Measurements from ENCODE around the gene NELFB. TPM values are rescaled to one million over a fixed set of nuclear protein-coding genes. Genes with fewer than 3 reads are reported as not detected.

NELFB gene
- polyA plus RNA-seq, 1 donor (not counting 4 experiments of a cell fraction or from before 2014, with no cell fraction given), result 25.1 TPM

GRCh38 chr9:137231372-137232039 is 23.6 kb upstream of the NELFB start:
- peaks cover 15% of the 10 kb centered on the region for H3K27me3 ChIP-seq (ENCODE audit: control insufficient read depth, extremely low read depth, insufficient read depth, low read length)
- FAIRE-seq, result no peak
- no peaks in the 10 kb centered on the region for H3K9me1 ChIP-seq (ENCODE audit: control insufficient read depth, extremely low read depth, insufficient read depth, low read length)
- no peak overlapping the region for H2AFZ ChIP-seq (ENCODE audit: control insufficient read depth, low read length)
- H3K4me3 ChIP-seq (ENCODE audit: control insufficient read depth in 2 of 3, extremely low read depth in 1 of 3, insufficient read depth in 2 of 3, low read depth in 1 of 3, low read length in 3 of 3), result no peak overlapping the region
- H3K9me3 ChIP-seq (ENCODE audit: control insufficient read depth, low read depth, low read length), result no peaks in the 10 kb centered on the region
- no peak overlapping the region for H3K9ac ChIP-seq (ENCODE audit: control insufficient read depth, extremely low read depth, insufficient read depth, low read length)
- TF ChIP-seq, protein P1, sequence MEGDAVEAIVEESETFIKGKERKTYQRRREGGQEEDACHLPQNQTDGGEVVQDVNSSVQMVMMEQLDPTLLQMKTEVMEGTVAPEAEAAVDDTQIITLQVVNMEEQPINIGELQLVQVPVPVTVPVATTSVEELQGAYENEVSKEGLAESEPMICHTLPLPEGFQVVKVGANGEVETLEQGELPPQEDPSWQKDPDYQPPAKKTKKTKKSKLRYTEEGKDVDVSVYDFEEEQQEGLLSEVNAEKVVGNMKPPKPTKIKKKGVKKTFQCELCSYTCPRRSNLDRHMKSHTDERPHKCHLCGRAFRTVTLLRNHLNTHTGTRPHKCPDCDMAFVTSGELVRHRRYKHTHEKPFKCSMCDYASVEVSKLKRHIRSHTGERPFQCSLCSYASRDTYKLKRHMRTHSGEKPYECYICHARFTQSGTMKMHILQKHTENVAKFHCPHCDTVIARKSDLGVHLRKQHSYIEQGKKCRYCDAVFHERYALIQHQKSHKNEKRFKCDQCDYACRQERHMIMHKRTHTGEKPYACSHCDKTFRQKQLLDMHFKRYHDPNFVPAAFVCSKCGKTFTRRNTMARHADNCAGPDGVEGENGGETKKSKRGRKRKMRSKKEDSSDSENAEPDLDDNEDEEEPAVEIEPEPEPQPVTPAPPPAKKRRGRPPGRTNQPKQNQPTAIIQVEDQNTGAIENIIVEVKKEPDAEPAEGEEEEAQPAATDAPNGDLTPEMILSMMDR (optimal IDR thresholded peaks at IDR 0.05 in 1 of 3, IDR thresholded peaks at IDR 0.05 in 1 of 3, conservative IDR thresholded peaks at IDR 0.05 in 1 of 3; ENCODE audit: extremely low read depth in 1 of 3, insufficient read depth in 2 of 3, low read length in 3 of 3), result no peak
- TF ChIP-seq EZH2 (IDR thresholded peaks at IDR 0.05; ENCODE audit: low read length), result no peak
- no peaks in the 10 kb centered on the region for H4K20me1 ChIP-seq (ENCODE audit: control insufficient read depth, extremely low read depth, insufficient read depth, low read length)
- no peak overlapping the region for H3K4me2 ChIP-seq (ENCODE audit: control insufficient read depth, extremely low read depth, insufficient read depth, low read depth, low read length)
- dilution Hi-C loops (cut with MboI; ENCODE audit: extremely low pct_ligation_motif_present, low sequenced_read_pairs), result no loop called here
- DNase-seq (ENCODE audit: low read depth, low spot score), result no peak
- no peak overlapping the region for H3K27ac ChIP-seq (ENCODE audit: control insufficient read depth, insufficient read depth, low read length)
- no peaks in the 10 kb centered on the region for H3K36me3 ChIP-seq (ENCODE audit: control insufficient read depth in 2 of 2, extremely low read depth in 1 of 2, insufficient read depth in 2 of 2, low read length in 2 of 2)
- H3K79me2 ChIP-seq (ENCODE audit: control insufficient read depth, insufficient read depth, low read length), result no peaks in the 10 kb centered on the region
- H3K4me1 ChIP-seq (ENCODE audit: control insufficient read depth, extremely low read depth, insufficient read depth, low read length), result peaks cover 12% of the 10 kb centered on the region

GRCh38 chr9:137232101-137232500 is 23.0 kb upstream of the NELFB start:
- no peak for DNase-seq (ENCODE audit: low read depth, low spot score)
- Histone ChIP-seq H3K79me2 (ENCODE audit: control insufficient read depth, insufficient read depth, low read length) (no peaks in the 10 kb centered on the region), H3K4me2 (ENCODE audit: control insufficient read depth, extremely low read depth, insufficient read depth, low read depth, low read length) (no peak overlapping the region), H3K9ac (ENCODE audit: control insufficient read depth, extremely low read depth, insufficient read depth, low read length) (no peak overlapping the region), H3K4me1 (ENCODE audit: control insufficient read depth, extremely low read depth, insufficient read depth, low read length) (peaks cover 6% of the 10 kb centered on the region), H2AFZ (ENCODE audit: control insufficient read depth, low read length) (no peak overlapping the region), H3K9me1 (ENCODE audit: control insufficient read depth, extremely low read depth, insufficient read depth, low read length) (no peaks in the 10 kb centered on the region), H3K4me3 (ENCODE audit: control insufficient read depth in 2 of 3, extremely low read depth in 1 of 3, insufficient read depth in 2 of 3, low read depth in 1 of 3, low read length in 3 of 3) (no peak overlapping the region), H3K27ac (ENCODE audit: control insufficient read depth, insufficient read depth, low read length) (no peak overlapping the region), H3K36me3 (ENCODE audit: control insufficient read depth in 2 of 2, extremely low read depth in 1 of 2, insufficient read depth in 2 of 2, low read length in 2 of 2) (no peaks in the 10 kb centered on the region), H3K9me3 (ENCODE audit: control insufficient read depth, low read depth, low read length) (no peaks in the 10 kb centered on the region), H4K20me1 (ENCODE audit: control insufficient read depth, extremely low read depth, insufficient read depth, low read length) (no peaks in the 10 kb centered on the region), H3K27me3 (ENCODE audit: control insufficient read depth, extremely low read depth, insufficient read depth, low read length) (peaks cover 15% of the 10 kb centered on the region)
- dilution Hi-C loops (cut with MboI; ENCODE audit: extremely low pct_ligation_motif_present, low sequenced_read_pairs), result no loop called here
- no peak for FAIRE-seq
- no peak for TF ChIP-seq EZH2 (IDR thresholded peaks at IDR 0.05; ENCODE audit: low read length)
- TF ChIP-seq, protein P1 (optimal IDR thresholded peaks at IDR 0.05 in 1 of 3, IDR thresholded peaks at IDR 0.05 in 1 of 3, conservative IDR thresholded peaks at IDR 0.05 in 1 of 3; ENCODE audit: extremely low read depth in 1 of 3, insufficient read depth in 2 of 3, low read length in 3 of 3), result no peak
